HEK293T (cell line): ENCODE data around the gene PKP2.

Experiments used
- CTCF ChIA-PET: fragments of 350-600 bp; formaldehyde crosslinking; extraction: SDS; loops from one replicate; lab custom pipeline; 2021; ENCODE audit warnings: antibody characterized with exemption, inconsistent platforms; lab: Yijun Ruan, JAX
- POLR2A ChIA-PET: fragments of 350-600 bp; formaldehyde crosslinking; extraction: SDS; loops from one replicate; lab custom pipeline; 2020; ENCODE audit warnings: antibody characterized with exemption, inconsistent platforms; lab: Yijun Ruan, JAX
- DNase-seq: peaks from one replicate; pipeline ENCODE4 v3.0.0; 2012; ENCODE audit warnings: mixed read lengths; ENCODE audit errors: extremely low spot score
- ARNT ChIP-seq: fragments of 450-650 bp; IDR thresholded peaks from 2 replicates; pipeline ENCODE4 v1.6.1; 2017; ENCODE audit warnings: mild to moderate bottlenecking
- BHLHE40 ChIP-seq: fragments of 450-650 bp; IDR thresholded peaks from 2 replicates; pipeline ENCODE4 v1.6.1; 2016; ENCODE audit warnings: mild to moderate bottlenecking, moderate library complexity, borderline replicate concordance
- CTBP1 ChIP-seq: fragments of 450-650 bp; IDR thresholded peaks from 2 replicates; pipeline ENCODE4 v1.6.1; 2016; ENCODE audit warnings: borderline replicate concordance
- ELF4 ChIP-seq: fragments of 450-650 bp; IDR thresholded peaks from 2 replicates; pipeline ENCODE4 v1.6.1; 2017; ENCODE audit warnings: antibody characterized with exemption
- FOXA1 ChIP-seq: fragments of 450-650 bp; IDR thresholded peaks from 2 replicates; pipeline ENCODE4 v1.6.1; 2016; ENCODE audit warnings: mild to moderate bottlenecking
- FOXK2 ChIP-seq: fragments of 450-650 bp; IDR thresholded peaks from 2 replicates; pipeline ENCODE4 v1.6.1; 2016; ENCODE audit warnings: mild to moderate bottlenecking
- FOXM1 ChIP-seq: fragments of 450-650 bp; IDR thresholded peaks from 2 replicates; pipeline ENCODE4 v1.6.1; 2017; ENCODE audit warnings: mild to moderate bottlenecking, borderline replicate concordance
- HDGF ChIP-seq: fragments of 450-650 bp; IDR thresholded peaks from 2 replicates; pipeline ENCODE4 v1.6.1; 2017; ENCODE audit warnings: antibody characterized with exemption, borderline replicate concordance
- L3MBTL2 ChIP-seq: fragments of 450-650 bp; conservative IDR thresholded peaks from 2 replicates; pipeline ENCODE4 v1.6.1; 2016; ENCODE audit warnings: mild to moderate bottlenecking
- LEF1 ChIP-seq: fragments of 450-650 bp; IDR thresholded peaks from 2 replicates; pipeline ENCODE4 v1.6.1; 2017; ENCODE audit warnings: mild to moderate bottlenecking, borderline replicate concordance
- NFRKB ChIP-seq: fragments of 450-650 bp; IDR thresholded peaks from 2 replicates; pipeline ENCODE4 v1.6.1; 2016; ENCODE audit warnings: mild to moderate bottlenecking, moderate library complexity
- SP1 ChIP-seq: fragments of 450-650 bp; IDR thresholded peaks from 2 replicates; pipeline ENCODE4 v1.6.1; 2017
- SUZ12 ChIP-seq: fragments of 450-650 bp; IDR thresholded peaks from 2 replicates; pipeline ENCODE4 v1.6.1; 2016; ENCODE audit warnings: mild to moderate bottlenecking
- TARDBP ChIP-seq: fragments of 450-650 bp; IDR thresholded peaks from 2 replicates; pipeline ENCODE4 v1.6.1; 2016
- ZNF384 ChIP-seq: fragments of 450-650 bp; IDR thresholded peaks from 2 replicates; pipeline ENCODE4 v1.6.1; 2016
- TF ChIP-seq, protein P1 (sequence below): fragments of 450-650 bp; IDR thresholded peaks from 2 replicates; pipeline ENCODE4 v1.6.1; 2016

Gene PKP2

DNA sequence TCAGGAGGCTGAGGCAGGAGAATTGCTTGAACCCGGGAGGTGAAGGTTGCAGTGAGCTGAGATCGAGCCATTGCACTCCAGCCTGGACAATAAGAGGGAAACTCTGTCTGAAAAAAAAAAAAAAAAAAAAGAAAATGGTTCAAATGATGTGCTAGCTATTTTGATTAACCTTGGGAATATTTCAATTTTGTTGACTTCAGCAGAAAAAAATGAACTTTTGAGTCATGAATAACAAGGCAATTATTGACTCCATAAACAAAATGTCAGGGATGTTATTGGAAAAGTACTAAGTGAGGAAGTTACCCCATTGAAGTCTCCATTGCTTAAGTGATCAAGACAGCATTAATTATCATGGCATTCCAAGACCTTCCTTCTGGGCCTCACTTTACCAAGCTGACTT, 10.6 kb upstream of the PKP2 start:
- CTCF ChIA-PET = interaction anchor here (0.8 to 1.2 kb wide), 2 partner anchors 10 to 151 kb away, joined by 5 to 7 read pairs; no protein-coding TSS in a partner anchor
- TF ChIP-seq L3MBTL2 (no peak), FOXM1 (no peak), ELF4 (no peak), ARNT (no peak), TARDBP (no peak), SUZ12 (no peak), NFRKB (no peak), CTBP1 (no peak), ZNF384 (no peak), BHLHE40 (no peak), LEF1 (no peak), SP1 (no peak), FOXA1 (no peak), FOXK2 (no peak), HDGF (no peak)
- TF ChIP-seq, protein P1, sequence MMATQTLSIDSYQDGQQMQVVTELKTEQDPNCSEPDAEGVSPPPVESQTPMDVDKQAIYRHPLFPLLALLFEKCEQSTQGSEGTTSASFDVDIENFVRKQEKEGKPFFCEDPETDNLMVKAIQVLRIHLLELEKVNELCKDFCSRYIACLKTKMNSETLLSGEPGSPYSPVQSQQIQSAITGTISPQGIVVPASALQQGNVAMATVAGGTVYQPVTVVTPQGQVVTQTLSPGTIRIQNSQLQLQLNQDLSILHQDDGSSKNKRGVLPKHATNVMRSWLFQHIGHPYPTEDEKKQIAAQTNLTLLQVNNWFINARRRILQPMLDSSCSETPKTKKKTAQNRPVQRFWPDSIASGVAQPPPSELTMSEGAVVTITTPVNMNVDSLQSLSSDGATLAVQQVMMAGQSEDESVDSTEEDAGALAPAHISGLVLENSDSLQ = no peak

DNA sequence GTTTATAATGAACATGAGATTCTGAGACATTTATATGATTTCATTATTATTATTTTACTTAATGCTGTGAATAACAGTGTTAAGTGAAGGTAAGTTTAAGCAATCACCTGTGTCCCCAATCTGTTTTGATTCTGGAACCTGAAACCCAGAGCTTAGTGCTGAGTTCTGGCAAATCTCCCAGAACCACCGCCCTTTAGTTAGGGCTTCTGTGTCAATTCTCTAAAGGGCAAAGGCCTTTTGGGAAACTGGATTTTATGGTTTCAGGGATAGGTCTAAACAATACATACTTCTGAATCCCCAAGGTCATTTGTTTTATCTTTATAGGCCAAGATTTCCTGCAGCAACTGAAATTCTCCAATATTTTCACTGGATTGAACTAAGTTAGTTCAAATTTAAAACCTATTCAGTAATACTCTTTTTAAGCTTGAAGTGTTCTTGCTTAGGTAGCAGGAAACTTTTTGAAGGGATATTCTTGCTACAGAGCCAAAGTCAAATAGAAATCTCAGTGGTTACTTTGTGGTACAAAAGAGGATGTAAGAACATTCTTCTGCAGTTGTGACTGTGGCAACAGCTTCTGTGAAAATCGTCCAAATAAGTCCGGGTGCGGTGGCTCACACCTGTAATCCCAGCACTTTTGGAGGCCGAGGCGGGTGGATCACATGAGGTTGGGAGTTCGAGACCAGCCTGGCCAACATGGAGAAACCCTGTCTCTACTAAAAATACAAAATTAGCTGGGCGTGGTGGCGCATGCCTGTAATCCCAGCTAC, 10.0 kb upstream of the PKP2 start:
- POLR2A ChIA-PET = no interaction called here
- TF ChIP-seq FOXA1 (no peak), SP1 (no peak), CTBP1 (no peak), BHLHE40 (no peak), ARNT (no peak), SUZ12 (no peak), HDGF (no peak), ZNF384 (no peak), LEF1 (no peak), NFRKB (no peak), ELF4 (no peak)
- TF ChIP-seq, protein P1 = no peak
- no peak for DNase-seq
- CTCF ChIA-PET = interaction anchor here (1.1 to 1.2 kb wide), 2 partner anchors 11 kb away, joined by 3 to 7 read pairs; partner anchors contain the start of gene PKP2

More for the DNA sequence above, 10.6 kb upstream of the PKP2 start:
- no peak for DNase-seq
- POLR2A ChIA-PET = no interaction called here

DNA sequence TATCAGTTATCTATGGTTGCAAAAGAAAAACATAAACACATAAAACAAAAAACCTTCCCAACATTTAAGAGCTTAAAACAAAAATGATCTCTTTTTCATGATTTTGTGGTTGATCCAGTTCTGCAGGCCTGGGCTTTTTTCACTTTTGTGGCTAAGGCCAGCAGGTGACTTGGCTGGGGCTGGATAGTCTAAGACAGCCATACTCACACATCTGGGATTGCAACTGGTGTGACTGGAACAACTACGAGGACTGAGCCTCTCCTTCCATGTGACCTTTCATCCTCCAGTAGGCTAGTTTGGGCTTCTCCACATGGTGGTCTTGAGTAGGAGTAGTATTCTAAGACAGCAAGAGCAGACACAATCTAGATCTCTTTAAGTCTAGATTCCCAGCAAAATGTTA, 7.2 kb upstream of the PKP2 start:
- ChIA-PET CTCF (interaction anchor here (0.8 to 1.1 kb wide), 2 partner anchors 16 to 149 kb away, joined by 3 read pairs; no protein-coding TSS in a partner anchor), POLR2A (no interaction called here)
- no peak for DNase-seq
- TF ChIP-seq CTBP1 (no peak), FOXK2 (no peak), ARNT (no peak), SP1 (no peak), FOXM1 (no peak), FOXA1 (no peak), ELF4 (no peak), SUZ12 (no peak), HDGF (no peak), L3MBTL2 (no peak), ZNF384 (no peak), LEF1 (no peak), NFRKB (no peak), BHLHE40 (no peak), TARDBP (no peak)
- TF ChIP-seq, protein P1 = no peak

DNA sequence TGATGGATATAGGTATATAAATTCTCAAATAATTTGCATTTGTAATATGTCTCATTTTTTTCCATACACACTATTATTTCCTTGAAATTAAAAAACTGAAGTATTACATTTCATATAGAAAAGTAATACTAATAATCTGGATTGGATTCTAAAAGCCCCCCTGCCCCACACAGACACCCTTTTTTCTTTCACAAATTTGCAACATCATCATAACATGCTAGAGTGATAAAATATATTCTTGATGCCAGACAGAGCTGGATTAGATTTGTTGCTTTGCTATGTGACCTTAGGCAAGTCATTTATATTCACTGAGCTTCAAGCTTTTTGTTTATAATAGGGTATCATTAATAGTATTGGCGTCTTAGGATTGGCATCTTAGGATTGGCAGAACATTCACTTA, 6.7 kb upstream of the PKP2 start:
- ChIA-PET POLR2A (interaction anchor here (0.9 kb wide), 1 partner anchor 148 kb away, joined by 4 read pairs; the partner anchor contains the start of gene YARS2), CTCF (interaction anchor here (0.8 to 1.1 kb wide), 2 partner anchors 16 to 148 kb away, joined by 3 read pairs; no protein-coding TSS in a partner anchor)
- DNase-seq = no peak
- TF ChIP-seq SUZ12 (no peak), LEF1 (no peak), NFRKB (no peak), FOXA1 (no peak), HDGF (no peak)
- TF ChIP-seq, protein P1 = no peak

DNA sequence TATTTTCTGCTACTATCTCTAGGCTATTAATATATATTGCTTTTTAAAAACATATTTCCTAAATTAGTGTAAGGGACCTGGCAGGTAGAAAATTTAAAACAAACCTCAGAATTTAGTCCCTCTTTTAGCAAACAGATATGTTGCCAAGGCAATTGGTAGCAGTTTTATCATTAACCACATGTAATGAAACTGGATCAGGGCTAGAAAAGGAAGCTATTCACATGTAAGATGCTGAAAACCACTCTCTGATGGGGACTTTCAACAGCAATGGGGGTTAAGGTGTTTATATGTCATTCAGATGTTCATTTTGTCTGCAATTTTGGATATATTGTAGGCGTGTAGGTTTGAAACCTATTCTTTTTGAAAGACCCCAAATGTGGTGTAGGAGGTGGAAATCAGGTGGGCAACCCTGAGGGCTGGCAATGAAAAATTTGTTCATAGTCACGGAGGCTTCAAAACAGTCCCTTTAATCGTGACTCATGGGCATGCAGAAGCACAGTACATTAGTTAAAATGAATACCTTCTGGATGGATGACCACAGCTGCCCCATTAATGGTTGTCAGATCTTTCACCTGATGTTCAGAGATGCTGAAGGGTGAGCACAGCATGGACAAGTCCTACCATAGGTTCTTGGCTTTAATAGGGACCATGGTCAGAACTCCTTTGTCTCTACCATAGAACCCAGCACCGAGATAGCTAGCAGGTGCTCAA, 5.9 kb upstream of the PKP2 start:
- ChIA-PET CTCF (no interaction called here), POLR2A (interaction anchor here (0.9 kb wide), 1 partner anchor 147 kb away, joined by 4 read pairs; the partner anchor contains the start of gene YARS2)
- DNase-seq = no peak
- TF ChIP-seq L3MBTL2 (no peak), SP1 (no peak), ELF4 (no peak), NFRKB (no peak), TARDBP (no peak), ARNT (no peak), FOXM1 (no peak)
